Tibial nerve (tissue), 4 donors: ENCODE measurements around the gene AGXT2.

ENCODE experiments used
- EP300 ChIP-seq, 2 donors: sonication (generic); formaldehyde crosslinking; IDR thresholded peaks; one replicate each; pipeline ENCODE4 v1.6.1; 2017; ENCODE audit warnings: antibody characterized with exemption in 2 of 2, mild to moderate bottlenecking in 1 of 2
- TF ChIP-seq, protein P1 (sequence below), 5 experiments: fragments of 200-600 bp in 3 of 5; fragments of 450-650 bp in 2 of 5; sonication (generic) in 3 of 5; IDR thresholded peaks; one replicate each; pipeline ENCODE4 v1.5.1; 2016 to 2019; ENCODE audit warnings: antibody characterized with exemption in 5 of 5, mild to moderate bottlenecking in 3 of 5, moderate library complexity in 2 of 5

DNA sequence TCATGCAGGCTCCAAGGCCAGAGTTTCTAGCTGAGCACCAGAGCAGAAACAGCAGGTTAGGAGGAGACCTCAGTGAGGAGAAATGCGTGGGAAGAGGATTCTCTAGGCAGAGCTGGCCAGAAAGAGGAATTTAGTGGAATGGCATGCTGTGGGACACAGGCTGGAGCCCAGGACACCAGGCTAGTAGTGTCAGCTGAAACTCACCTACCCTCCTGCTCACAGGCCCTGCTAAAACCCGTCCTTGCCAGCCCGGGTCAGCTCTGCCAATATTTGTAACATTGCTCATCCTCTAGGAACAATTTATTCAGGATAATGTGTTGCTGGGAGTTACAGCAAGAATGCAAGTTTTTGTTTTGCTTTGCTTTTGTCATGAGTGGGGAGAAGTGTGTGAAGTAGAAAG, 40.2 kb upstream of the AGXT2 start:
- no peak for TF ChIP-seq EP300 (IDR thresholded peaks at IDR 0.05)
- TF ChIP-seq, protein P1, sequence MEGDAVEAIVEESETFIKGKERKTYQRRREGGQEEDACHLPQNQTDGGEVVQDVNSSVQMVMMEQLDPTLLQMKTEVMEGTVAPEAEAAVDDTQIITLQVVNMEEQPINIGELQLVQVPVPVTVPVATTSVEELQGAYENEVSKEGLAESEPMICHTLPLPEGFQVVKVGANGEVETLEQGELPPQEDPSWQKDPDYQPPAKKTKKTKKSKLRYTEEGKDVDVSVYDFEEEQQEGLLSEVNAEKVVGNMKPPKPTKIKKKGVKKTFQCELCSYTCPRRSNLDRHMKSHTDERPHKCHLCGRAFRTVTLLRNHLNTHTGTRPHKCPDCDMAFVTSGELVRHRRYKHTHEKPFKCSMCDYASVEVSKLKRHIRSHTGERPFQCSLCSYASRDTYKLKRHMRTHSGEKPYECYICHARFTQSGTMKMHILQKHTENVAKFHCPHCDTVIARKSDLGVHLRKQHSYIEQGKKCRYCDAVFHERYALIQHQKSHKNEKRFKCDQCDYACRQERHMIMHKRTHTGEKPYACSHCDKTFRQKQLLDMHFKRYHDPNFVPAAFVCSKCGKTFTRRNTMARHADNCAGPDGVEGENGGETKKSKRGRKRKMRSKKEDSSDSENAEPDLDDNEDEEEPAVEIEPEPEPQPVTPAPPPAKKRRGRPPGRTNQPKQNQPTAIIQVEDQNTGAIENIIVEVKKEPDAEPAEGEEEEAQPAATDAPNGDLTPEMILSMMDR (IDR thresholded peaks at IDR 0.05): no peak
